Measurements from ENCODE around the gene VTCN1.

The VTCN1 gene

GRCh38 chr1:117166076-117166475 is 44.7 kb downstream of the VTCN1 start:
- Histone ChIP-seq H3K36me3 (ENCODE audit: control insufficient read depth in 1 of 2, insufficient read depth in 2 of 2, low read length in 2 of 2) (peaks cover 7 to 15% of the 10 kb centered on the region in 2 experiments), H3K79me1 (ENCODE audit: low read length) (peaks cover 2% of the 10 kb centered on the region), H3K4ac (ENCODE audit: low read depth, low read length) (no peak overlapping the region), H3K9me3 (ENCODE audit: insufficient read depth, low read depth, low read length) (no peaks in the 10 kb centered on the region), H3K4me1 (ENCODE audit: control insufficient read depth in 1 of 2, insufficient read depth in 2 of 2, low read length in 2 of 2) (peaks cover 7 to 8% of the 10 kb centered on the region in 2 experiments), H2BK5ac (ENCODE audit: low read depth, low read length, poor library complexity) (no peak overlapping the region), H3K79me2 (ENCODE audit: control insufficient read depth, insufficient read depth, low read length, poor library complexity) (no peaks in the 10 kb centered on the region), H2BK12ac (ENCODE audit: low read length) (no peak overlapping the region), H3K27ac (ENCODE audit: low read depth, low read length) (no peak overlapping the region), H3K18ac (ENCODE audit: low read length) (no peak overlapping the region), H3K23ac (ENCODE audit: low read length) (no peak overlapping the region), H3K4me2 (ENCODE audit: low read length) (no peak overlapping the region), H4K91ac (ENCODE audit: low read depth, low read length) (no peak overlapping the region), H4K8ac (ENCODE audit: low read depth, low read length) (no peak overlapping the region), H2AFZ (ENCODE audit: insufficient read depth, low read length, poor library complexity) (no peak overlapping the region), H3K14ac (ENCODE audit: low read length) (no peak overlapping the region), H2AK5ac (ENCODE audit: low read length) (no peak overlapping the region), H2BK120ac (ENCODE audit: insufficient read depth, low read length, poor library complexity) (no peak overlapping the region), H3K27me3 (ENCODE audit: insufficient read depth, low read length) (no peaks in the 10 kb centered on the region), H3K4me3 (ENCODE audit: low read depth, low read length) (no peak overlapping the region), H3K9ac (ENCODE audit: low read length) (no peak overlapping the region), H4K12ac (ENCODE audit: low read depth, low read length) (no peak overlapping the region)
- no peak for DNase-seq
- WGBS (ENCODE audit: extremely low coverage, insufficient coverage, insufficient read length) = no CpG with 5 or more reads among the region's 2 CpGs

DNA sequence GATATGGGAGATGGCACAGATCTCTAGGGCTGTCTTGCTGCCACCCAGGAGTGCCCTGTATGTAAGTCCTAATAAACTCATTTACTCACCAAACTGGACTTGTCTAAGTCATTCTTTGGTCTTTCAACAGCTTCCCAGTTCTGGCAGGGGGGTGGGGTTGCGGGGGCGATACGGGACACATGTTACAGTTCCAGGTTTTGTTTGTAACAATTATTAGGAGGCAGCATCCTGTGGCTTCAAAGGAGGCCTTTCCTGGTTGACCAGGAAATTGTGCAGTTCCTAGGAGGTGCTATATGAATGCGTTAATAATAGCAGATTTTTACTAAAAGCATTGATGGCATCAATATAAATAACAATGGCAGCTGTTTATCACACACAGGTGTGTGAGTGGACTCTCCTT is 46.5 kb downstream of the VTCN1 start:
- Histone ChIP-seq H3K27ac (ENCODE audit: low read depth, low read length) (no peak overlapping the region), H3K18ac (ENCODE audit: low read length) (no peak overlapping the region), H2BK120ac (ENCODE audit: insufficient read depth, low read length, poor library complexity) (peak overlapping the region; percentile 8), H3K36me3 (ENCODE audit: control insufficient read depth in 1 of 2, insufficient read depth in 2 of 2, low read length in 2 of 2) (peaks cover 7 to 12% of the 10 kb centered on the region in 2 experiments), H3K14ac (ENCODE audit: low read length) (no peak overlapping the region), H3K4me1 (ENCODE audit: control insufficient read depth in 1 of 2, insufficient read depth in 2 of 2, low read length in 2 of 2) (peaks cover 6 to 7% of the 10 kb centered on the region in 2 experiments), H3K27me3 (ENCODE audit: insufficient read depth, low read length) (no peaks in the 10 kb centered on the region), H4K8ac (ENCODE audit: low read depth, low read length) (peak overlapping the region; percentile 49), H3K4ac (ENCODE audit: low read depth, low read length) (no peak overlapping the region), H4K91ac (ENCODE audit: low read depth, low read length) (no peak overlapping the region), H3K9me3 (ENCODE audit: insufficient read depth, low read depth, low read length) (no peaks in the 10 kb centered on the region), H3K4me3 (ENCODE audit: low read depth, low read length) (no peak overlapping the region), H2BK12ac (ENCODE audit: low read length) (peak overlapping the region; percentile 52), H2BK5ac (ENCODE audit: low read depth, low read length, poor library complexity) (no peak overlapping the region), H3K9ac (ENCODE audit: low read length) (no peak overlapping the region), H3K4me2 (ENCODE audit: low read length) (no peak overlapping the region), H3K79me2 (ENCODE audit: control insufficient read depth, insufficient read depth, low read length, poor library complexity) (no peaks in the 10 kb centered on the region), H3K23ac (ENCODE audit: low read length) (no peak overlapping the region), H2AFZ (ENCODE audit: insufficient read depth, low read length, poor library complexity) (no peak overlapping the region), H2AK5ac (ENCODE audit: low read length) (no peak overlapping the region), H3K79me1 (ENCODE audit: low read length) (peaks cover 2% of the 10 kb centered on the region), H4K12ac (ENCODE audit: low read depth, low read length) (no peak overlapping the region)
- WGBS (ENCODE audit: extremely low coverage, insufficient coverage, insufficient read length) = no CpG with 5 or more reads among the region's 4 CpGs
- no peak for DNase-seq

- Histone ChIP-seq H3K36me3 (ENCODE audit: control insufficient read depth in 1 of 2, insufficient read depth in 2 of 2, low read length in 2 of 2) (peaks cover 12 to 14% of the 10 kb centered on the region in 2 experiments), H3K18ac (ENCODE audit: low read length) (no peak overlapping the region), H2BK12ac (ENCODE audit: low read length) (no peak overlapping the region), H3K4me2 (ENCODE audit: low read length) (no peak overlapping the region), H4K8ac (ENCODE audit: low read depth, low read length) (no peak overlapping the region), H2BK120ac (ENCODE audit: insufficient read depth, low read length, poor library complexity) (no peak overlapping the region), H3K27ac (ENCODE audit: low read depth, low read length) (no peak overlapping the region), H2AK5ac (ENCODE audit: low read length) (no peak overlapping the region), H3K79me1 (ENCODE audit: low read length) (peaks cover 2% of the 10 kb centered on the region), H3K14ac (ENCODE audit: low read length) (no peak overlapping the region), H3K4ac (ENCODE audit: low read depth, low read length) (no peak overlapping the region), H4K12ac (ENCODE audit: low read depth, low read length) (no peak overlapping the region), H3K4me3 (ENCODE audit: low read depth, low read length) (no peak overlapping the region), H3K4me1 (ENCODE audit: control insufficient read depth in 1 of 2, insufficient read depth in 2 of 2, low read length in 2 of 2) (peaks cover 6 to 7% of the 10 kb centered on the region in 2 experiments), H3K23ac (ENCODE audit: low read length) (no peak overlapping the region), H3K9me3 (ENCODE audit: insufficient read depth, low read depth, low read length) (no peaks in the 10 kb centered on the region), H3K27me3 (ENCODE audit: insufficient read depth, low read length) (no peaks in the 10 kb centered on the region), H4K91ac (ENCODE audit: low read depth, low read length) (no peak overlapping the region), H2BK5ac (ENCODE audit: low read depth, low read length, poor library complexity) (no peak overlapping the region), H3K79me2 (ENCODE audit: control insufficient read depth, insufficient read depth, low read length, poor library complexity) (no peaks in the 10 kb centered on the region), H3K9ac (ENCODE audit: low read length) (no peak overlapping the region), H2AFZ (ENCODE audit: insufficient read depth, low read length, poor library complexity) (no peak overlapping the region)
- DNase-seq = peak; percentile 22 to 59
- no CpG with 5 or more reads among the region's 6 CpGs for WGBS (ENCODE audit: extremely low coverage, insufficient coverage, insufficient read length)
Measured at GRCh38 chr1:117162816-117163215, 47.9 kb downstream of the VTCN1 start.

DNA sequence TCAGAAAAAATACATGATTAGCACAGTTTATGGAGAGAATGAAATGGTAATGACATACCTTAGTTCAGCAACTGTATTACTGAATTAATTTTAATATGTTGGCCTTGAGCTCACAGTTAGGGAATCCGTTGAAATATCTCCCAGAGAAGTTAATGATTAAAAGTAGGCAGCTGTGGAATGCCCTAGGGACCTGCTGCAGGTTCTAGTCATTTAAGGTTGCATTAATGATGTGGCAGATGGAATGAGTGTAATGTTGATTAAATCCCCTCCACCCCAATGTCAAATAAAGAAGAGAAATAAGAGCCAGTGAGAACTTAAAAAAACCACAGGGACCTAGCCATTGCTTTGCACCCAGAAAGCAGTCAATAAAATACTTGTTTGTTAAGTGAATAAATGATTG is 48.8 kb downstream of the VTCN1 start:
- H3K27ac ChIP-seq (ENCODE audit: low read depth, low read length) = no peak overlapping the region
- peaks cover 2% of the 10 kb centered on the region for H3K79me1 ChIP-seq (ENCODE audit: low read length)
- no peak overlapping the region for H2AFZ ChIP-seq (ENCODE audit: insufficient read depth, low read length, poor library complexity)
- peaks cover 6 to 7% of the 10 kb centered on the region in 2 experiments for H3K4me1 ChIP-seq (ENCODE audit: control insufficient read depth in 1 of 2, insufficient read depth in 2 of 2, low read length in 2 of 2)
- H2AK5ac ChIP-seq (ENCODE audit: low read length) = no peak overlapping the region
- H3K4ac ChIP-seq (ENCODE audit: low read depth, low read length) = no peak overlapping the region
- no peak overlapping the region for H3K4me3 ChIP-seq (ENCODE audit: low read depth, low read length)
- no peak overlapping the region for H4K12ac ChIP-seq (ENCODE audit: low read depth, low read length)
- WGBS (ENCODE audit: extremely low coverage, insufficient coverage, insufficient read length) = no CpG with 5 or more reads among the region's 1 CpG
- no peak overlapping the region for H3K9ac ChIP-seq (ENCODE audit: low read length)
- H2BK5ac ChIP-seq (ENCODE audit: low read depth, low read length, poor library complexity) = no peak overlapping the region
- H3K18ac ChIP-seq (ENCODE audit: low read length) = no peak overlapping the region
- no peak for DNase-seq
- no peak overlapping the region for H3K23ac ChIP-seq (ENCODE audit: low read length)
- H3K14ac ChIP-seq (ENCODE audit: low read length) = no peak overlapping the region
- no peak overlapping the region for H3K4me2 ChIP-seq (ENCODE audit: low read length)
- H3K9me3 ChIP-seq (ENCODE audit: insufficient read depth, low read depth, low read length) = no peaks in the 10 kb centered on the region
- H2BK120ac ChIP-seq (ENCODE audit: insufficient read depth, low read length, poor library complexity) = no peak overlapping the region
- no peaks in the 10 kb centered on the region for H3K27me3 ChIP-seq (ENCODE audit: insufficient read depth, low read length)
- peaks cover 13% of the 10 kb centered on the region in 2 experiments for H3K36me3 ChIP-seq (ENCODE audit: control insufficient read depth in 1 of 2, insufficient read depth in 2 of 2, low read length in 2 of 2)
- H4K8ac ChIP-seq (ENCODE audit: low read depth, low read length) = no peak overlapping the region
- H4K91ac ChIP-seq (ENCODE audit: low read depth, low read length) = no peak overlapping the region
- no peaks in the 10 kb centered on the region for H3K79me2 ChIP-seq (ENCODE audit: control insufficient read depth, insufficient read depth, low read length, poor library complexity)
- no peak overlapping the region for H2BK12ac ChIP-seq (ENCODE audit: low read length)

Measured in trophoblast cell (in vitro differentiated cells and primary cell).